Smooth muscle cell of the brain vasculature (primary cell): ENCODE results near the gene WWOX.

Experiments used
- DNase-seq: peaks from one replicate; pipeline ENCODE4 v3.0.0-alpha.2; 2012; ENCODE audit warnings: low read depth, low spot score

WWOX gene

DNA sequence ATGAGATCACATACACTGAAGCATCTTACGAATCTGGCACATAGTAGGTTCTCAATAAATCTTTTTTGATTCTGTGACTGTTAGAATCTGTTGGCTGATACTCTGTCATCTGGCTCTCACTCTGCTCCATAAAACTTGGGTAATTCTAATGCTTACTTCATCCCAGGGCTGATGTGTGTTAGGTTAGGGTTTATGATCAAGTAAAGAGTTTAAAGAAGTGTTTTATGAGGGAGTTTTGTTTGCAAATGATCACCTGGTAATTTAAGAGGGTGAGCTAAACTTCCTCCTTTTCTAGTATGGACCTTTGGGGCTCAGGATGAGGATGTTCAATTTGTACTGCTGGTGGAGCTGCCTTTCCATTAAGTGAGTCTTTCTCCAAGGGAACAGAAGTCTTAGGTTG, 364.1 kb downstream of the WWOX start:
- no peak for DNase-seq

DNA sequence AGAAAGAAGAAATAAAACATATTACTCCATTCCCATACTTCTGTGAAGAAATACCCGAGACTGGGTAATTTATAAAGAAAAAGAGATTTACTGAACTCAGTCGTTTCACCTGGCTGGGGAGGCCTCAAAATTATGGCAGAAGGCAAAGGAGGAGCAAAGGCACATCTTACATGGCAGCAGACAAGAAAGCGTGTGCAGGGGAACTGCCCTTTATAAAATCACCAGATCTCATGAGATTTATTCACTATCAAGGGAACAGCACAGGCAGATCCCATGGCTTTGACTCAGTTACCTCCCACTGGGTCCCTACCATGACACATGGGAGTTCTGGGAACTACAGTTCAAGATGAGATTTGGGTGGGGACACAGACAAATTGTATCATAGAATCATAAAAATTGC, 365.4 kb downstream of the WWOX start:
- DNase-seq, result no peak

DNA sequence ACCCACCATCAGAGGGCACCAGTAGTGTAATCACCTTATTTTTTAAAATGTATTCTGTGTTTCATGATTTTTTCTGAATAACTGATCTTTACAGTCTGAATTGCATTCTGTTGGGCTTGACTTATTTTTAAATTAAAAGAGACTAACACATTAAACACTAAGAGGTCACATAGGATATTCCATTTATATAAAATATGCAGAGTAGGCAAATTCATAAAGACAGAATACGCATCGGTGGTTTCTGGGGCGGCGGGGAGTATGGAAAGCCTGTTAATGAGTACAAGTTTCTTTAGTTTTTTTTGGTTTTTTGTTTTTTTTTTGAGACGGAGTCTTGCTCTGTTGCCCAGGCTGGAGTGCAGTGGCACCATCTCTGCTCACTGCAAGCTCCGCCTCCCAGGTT, 366.3 kb downstream of the WWOX start:
- DNase-seq, result no peak

DNA sequence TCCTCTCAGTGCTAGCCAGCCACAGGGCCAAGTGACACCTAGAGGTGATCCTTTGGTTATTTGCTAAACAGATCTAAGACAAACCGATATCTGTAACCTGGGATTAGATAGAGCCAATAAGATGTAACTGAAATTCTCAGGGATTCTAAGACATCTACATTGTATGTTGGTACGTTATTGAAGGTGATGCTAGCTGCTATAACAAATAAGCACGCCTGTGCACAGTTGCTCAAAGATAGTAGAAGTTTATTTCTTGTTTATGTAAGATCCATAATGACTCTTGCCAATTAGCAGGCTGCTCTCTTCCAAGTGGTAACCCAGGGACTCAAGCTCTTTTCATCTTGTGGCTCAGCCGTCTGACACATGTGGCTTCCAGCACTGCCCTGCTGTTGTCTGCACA, 370.3 kb downstream of the WWOX start:
- DNase-seq, result no peak

DNA sequence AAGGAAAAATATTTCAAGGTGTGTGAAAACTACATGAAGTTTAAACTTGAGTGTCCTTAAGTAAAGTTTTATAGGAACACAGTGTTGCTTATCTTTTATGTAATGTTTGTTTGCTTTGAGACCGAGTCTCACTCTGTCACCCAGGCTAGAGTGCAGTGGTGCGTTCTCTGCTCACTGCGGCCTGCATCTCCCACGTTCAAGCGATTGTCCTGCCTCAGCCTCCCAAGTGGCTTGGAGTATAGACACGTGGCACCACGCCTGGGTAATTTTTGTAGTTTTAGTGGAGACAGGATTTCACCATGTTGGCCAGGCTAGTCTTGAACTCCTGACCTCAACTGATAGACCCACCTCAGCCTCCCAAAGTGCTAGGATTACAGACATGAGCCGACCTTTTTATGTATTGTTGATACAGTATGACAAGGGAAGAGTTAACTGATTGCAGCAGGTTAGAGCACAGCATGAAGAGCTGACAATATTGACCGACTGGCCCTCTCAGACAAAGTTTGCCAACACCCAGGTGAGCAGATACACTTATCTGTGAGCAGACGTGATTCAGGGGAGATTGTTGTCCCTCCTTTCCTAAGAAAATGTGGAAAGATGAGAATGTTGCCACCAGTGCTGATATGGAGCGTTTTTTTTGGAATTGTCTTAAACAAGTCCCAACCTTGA, 373.7 kb downstream of the WWOX start:
- no peak for DNase-seq

DNA sequence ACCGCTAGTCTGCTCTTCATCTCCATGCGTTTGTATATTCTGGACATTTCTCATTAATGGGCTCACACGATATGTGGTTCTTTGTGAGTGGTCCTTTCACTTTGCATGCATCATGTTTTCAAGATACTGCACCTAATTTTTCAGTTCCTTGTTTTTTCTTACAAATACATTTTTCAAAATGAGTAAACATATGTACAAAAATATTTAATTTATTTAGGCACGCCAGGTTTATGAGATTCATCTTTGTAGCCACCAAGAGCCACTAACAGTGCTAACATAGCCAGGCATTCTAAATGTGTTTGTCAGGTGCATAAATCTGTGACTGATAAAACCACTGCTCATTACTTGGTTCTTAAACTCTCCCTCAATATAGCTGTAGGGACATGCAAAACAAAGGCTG, 375.3 kb downstream of the WWOX start:
- no peak for DNase-seq

DNA sequence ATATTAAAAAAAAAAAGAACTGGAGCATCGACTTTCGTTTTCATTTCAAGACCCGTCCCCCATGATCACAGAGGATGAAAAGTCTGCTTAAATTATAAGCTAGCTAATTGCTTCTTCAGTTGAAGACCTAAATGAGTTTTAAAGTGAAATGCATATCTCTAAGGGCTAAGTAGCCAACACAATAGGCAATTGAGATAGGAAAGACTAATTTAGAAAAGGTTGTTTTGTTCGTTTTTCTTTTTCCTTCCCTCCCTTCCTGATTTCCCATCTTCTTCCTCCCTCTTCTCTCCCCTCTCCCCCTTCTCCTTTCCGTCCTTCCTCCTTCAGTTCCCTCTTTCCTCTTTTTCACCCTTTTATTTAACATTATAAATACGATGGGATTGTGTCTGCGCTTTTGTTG, 377.2 kb downstream of the WWOX start:
- DNase-seq, result no peak

DNA sequence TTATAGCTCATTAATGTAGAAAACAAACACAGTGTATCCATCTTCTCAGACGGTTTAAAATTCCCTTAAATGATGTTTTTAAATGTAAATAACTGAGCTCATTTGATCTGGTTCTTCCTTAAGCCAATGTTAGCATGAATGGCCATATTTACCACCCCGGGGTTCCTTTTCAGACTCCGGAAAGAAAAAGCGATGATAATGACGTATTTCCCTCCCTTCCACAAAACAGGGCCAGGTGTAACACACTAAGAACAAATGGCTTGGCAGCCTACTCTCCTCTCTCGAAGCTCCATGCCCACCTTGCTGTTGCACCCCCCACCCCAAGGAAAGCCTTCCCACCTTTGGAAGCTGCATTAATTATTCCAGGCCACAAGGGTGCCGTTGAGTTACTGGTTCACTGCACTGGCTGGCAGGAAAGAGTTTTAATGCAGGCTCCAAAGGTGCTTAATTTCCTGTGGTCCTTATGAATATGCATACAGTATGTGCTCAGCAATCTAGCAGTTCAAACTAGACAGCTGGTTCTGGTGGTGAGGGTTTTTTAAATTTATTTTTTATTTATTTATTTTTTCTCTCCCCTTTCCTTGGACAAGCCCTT, 378.9 kb downstream of the WWOX start:
- no peak for DNase-seq

DNA sequence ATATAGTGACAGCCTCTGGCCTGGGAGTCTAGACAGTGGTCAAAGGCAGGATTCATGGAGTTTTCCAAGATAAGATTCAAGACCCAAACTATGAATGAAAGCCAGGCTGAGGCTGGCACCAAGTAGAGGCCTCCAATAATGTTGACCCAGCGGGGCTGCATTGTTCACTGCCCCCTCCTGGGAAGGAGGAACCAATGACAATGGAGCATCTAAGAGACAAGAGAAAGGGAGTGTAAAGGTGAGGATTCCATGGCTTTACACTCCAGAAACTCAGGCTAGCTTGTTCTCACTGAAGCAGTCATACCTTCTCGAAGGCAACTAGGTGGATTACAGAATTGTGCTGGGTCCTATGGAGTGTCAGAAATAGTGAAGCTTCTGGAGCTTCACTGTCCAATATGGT, 380.3 kb downstream of the WWOX start:
- no peak for DNase-seq

DNA sequence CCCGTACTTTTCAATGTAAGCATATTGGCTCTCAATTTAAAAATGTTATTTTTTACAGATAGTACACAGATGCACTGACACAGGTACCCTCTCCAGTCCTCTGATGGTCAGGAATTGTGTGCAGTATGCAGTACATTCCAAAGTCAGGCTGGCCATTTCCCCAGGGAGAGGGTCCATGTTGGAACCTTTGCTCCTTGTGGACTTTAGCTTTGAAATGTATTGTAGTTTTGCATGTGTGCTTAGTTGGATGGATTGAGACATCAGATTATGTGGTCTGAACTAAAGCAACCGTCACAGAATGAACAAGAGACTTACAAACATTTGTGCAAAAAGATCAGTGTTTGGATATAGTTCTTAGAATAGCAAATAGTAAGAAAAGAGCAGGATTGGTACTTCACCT, 381.1 kb downstream of the WWOX start:
- no peak for DNase-seq

DNA sequence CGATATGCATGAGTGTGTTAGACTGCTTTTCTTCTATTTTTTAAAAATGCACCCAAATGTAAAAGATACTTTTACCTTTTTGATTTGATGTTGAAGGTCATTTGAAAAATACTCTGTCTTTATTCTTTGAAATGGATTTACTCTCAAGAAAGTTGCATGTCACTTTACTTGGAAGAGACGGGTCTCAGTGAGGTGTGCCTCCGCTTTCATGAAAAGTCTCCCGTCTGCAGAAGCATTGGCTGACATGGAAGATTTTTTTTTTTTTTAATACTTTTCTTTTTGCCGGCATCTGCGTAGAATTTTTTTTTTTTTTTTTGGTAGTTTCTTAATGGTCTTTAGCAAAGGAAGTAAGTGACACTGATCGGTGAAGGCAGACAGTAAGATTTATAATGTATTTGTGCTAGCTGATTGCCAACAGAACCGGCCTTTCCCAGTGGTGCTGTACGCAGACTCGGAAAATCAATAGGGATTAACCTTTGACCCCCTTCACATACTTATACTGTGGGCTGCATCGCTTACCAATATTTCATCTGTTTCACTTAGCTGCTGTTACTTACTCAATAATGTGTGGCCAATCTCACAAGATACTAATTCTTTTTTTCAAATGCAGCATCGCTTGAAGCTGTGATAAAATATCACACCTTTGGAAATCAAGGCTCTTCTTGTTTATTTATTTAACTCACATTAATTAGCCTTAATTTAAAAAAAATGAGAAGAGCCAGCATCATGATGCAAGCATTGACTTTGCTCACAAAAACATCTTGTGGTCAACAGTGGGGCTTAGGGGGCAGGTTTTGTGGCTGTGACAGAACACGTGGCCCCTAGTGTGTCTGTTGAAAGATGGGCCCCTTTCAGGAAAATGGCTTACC, 383.9 kb downstream of the WWOX start:
- no peak for DNase-seq

DNA sequence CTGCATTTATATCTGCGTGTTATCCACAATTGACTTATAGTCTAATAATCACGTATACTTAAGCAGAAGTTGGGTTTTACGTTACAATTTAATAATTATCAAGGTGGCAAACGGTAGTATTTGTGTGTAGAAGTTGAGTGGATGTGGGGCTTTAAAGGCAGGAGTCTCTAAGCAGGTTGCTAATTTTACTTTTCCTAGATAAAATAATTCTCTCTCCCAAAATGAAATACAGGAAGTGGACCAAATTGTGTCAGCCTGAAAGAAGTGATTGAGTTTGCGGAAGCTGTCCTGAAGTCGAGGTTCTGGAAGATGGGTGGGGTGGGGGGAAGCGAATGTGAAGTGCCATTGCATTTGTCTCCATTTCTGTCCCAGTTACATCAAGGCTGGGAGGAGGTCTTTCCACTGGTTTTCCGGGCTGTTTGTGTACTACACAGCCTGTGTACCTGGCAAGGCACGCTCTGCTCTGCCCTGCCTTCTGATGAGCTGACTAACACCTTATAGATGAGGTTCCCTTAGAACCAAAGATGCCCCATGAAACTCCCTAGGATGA, 385.1 kb downstream of the WWOX start:
- DNase-seq, result no peak

DNA sequence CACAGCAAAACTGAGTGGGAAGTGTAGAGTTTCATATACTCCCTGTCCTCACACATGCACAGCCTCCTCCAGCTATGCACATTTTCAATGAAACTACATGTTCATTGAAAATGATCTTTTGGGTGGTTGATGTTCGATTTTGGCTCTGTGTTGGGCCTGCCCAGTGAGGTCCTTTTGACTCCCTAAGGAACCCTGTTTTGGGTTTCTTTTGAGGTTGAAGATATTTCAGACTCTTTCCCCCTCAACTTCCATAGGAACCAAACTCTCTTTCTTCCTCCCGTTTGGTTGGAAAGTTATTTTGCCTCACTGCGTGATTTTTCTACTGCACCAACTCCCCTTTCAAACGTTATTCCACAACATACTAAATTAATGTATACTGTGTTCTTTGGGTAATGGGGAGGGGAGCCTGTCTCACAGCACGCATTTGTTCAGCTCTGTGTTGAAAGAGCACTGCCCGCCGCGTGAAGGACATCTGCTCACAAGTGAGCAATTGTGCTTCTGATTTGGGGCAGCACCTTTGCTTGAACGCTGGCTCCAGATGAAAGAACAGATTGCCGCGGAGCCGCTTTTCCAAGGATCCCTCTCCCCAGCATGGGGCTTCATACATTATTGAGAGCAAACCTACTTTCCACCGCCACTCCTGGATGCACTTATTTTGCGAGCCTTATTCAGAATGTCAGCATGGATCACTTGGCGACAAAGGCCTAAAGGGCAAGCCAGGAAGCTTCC, 385.9 kb downstream of the WWOX start:
- no peak for DNase-seq

DNA sequence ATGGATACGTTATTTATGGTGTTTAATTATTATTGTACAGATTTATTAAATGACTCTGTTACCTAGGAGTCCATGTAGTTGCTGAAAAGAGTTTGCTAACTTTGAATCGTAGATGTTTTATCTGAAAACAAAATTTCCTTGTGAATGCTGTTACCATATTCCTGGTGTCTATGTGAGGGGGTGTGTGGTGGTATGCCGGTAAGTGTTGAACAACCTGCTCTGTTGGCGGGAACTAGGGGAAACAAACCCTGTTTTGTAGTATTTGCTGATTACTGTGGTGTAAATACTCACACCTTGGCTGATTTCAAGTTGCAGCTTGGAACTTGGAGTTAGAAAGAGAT, 386.4 kb downstream of the WWOX start:
- DNase-seq, result no peak

DNA sequence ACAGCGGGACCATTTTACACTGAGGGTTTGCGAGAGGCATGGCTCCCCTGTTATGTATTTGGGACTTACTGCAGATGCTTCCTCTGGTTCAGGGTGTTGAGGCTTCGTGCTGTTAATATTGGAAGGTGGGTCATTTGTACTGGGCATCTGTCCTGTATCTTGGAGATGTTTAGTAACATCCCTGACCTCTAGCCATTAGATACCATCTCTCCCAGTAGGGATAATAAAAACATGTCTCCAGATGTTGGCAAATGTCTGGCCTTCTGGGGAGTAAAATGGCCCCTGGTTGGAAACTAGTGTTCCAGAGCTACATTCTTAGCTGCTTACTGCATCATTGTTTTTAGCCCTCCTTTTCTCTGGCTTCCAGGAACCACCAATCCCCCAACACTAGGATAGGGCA, 388.0 kb downstream of the WWOX start:
- DNase-seq, result no peak

DNA sequence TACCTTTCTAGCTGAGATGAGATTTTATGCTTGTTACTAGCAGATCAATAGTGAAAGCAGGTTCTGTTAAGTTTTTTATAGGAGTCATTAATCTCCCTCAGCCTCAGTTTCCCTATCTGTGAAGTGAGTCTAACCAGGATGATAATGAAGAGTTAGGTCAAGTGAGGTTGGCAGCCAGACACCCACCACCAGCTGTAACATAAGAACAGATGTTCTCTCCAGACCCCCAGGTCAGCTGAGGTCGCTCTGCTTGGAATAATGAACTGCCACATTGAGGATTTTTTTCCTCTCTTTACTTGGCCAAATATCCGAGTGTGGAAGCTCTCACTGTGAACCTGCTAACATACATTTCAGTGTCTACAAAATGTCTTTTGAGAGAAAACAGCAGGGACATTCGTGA, 389.6 kb downstream of the WWOX start:
- no peak for DNase-seq

DNA sequence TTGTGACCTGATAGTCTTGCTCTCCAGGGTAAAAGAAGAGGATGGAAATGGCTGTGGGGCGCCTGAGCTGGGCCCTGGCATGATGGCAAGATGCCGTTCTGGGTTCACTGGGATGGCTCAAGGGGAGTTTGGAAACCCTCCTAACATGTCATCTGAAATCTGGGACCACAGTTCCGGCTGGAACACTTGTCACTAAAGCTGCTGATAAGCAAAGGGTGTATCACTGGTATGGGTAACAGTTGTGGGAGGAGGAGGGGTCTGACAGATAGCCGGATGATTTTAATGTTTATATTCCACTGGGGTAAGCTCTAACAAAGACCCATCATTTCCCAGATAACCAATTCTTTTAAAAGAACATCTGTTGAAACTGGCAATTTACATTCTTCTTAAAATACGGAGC, 390.2 kb downstream of the WWOX start:
- DNase-seq, result no peak

DNA sequence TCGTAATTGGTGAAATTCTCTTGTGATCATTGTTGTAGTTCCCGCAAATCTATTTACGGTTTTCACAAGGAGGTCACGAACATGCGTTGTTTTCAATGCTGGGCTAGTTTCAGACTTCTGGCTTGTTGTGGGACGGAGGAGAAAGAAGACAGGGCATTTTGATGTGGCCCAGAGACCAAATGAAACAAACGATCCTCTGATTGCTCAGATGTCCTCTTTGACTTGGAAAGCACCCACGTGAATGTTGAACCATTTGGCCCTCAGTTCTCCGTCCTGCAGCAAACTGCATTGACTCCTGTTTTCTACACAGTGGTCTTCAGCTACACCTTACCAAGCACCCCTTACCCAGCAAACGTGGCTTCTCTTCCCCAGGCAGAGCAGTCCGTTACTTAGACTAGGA, 391.0 kb downstream of the WWOX start:
- no peak for DNase-seq

DNA sequence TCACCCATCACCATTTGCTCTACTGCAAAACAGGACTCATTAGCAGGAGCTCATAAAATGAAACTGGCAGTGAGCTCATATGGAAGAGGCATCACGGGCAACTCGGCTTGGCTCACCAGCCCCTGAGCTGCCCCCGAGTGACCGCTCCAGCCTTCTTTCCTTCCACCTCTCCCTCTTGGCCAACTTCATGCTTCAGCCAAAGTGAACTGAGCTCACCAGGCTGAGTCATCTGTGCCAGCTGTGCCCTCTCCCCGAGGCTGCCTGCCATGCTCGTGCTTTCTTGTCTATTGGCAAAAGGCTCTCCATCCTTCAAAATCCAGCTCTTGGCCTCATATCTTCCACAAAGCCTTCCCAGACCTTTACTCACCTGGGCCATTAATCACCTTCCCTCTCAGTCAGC, 391.4 kb downstream of the WWOX start:
- no peak for DNase-seq

DNA sequence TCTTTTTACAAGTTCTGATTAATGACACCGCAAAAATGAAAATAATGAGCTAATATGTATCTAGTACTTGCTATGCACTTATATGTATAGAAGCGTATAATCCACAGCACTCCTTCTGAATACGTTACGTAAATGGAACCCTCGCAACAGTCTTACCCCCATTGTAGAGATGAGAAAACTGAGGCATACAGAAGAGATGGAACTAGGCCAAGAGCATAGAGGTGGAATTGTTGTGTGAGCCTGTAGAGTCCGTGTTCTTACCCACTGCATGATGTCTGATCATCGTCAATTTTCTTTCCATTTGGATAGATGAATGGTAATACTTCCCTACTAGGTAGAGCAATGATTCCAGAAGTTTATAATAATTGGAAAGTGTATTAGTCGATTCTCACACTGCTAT, 394.1 kb downstream of the WWOX start:
- no peak for DNase-seq

DNA sequence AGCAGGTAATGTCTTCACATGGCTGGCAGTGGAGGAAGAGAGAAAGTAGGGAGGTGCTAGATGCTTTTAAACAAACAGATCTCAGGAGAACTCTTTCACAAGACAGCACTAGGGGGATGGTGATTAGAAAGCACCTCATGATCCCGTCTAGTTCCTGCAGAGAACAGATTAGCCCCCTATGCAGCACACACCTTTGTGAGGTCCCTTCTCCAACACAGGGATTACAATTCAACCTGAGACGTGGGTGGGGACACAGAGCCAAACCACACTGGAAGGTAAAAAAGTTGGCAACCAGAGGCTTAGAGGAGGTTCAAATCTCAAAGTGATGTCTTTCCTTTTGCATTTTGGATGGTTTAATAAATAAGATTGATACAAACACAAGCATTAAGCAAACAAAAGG, 394.7 kb downstream of the WWOX start:
- no peak for DNase-seq

DNA sequence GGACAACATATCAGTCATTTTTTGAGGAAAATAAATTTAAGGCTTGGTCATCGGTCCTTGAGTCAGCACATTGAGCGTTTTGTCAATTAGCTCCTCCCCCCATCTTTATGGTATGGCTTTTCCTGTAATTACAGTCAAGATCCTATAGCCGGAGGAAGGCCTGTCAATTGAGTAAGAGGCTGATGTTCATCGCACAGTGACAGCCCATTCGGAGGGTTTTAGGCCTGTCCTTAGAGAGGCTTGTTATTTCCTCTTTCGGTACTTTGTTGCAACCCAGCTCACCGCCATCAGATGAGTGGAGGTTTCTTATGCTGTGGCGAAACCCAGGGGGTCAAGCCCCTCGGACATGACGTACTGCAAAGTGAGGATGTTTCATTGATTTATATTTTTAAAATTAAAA, 395.2 kb downstream of the WWOX start:
- no peak for DNase-seq
